ENCODE measurements around the gene ARL16. TPM values are rescaled to one million over a fixed set of nuclear protein-coding genes. Genes with fewer than 3 reads are reported as not detected.

Gene ARL16
- total RNA-seq, 1 donor from 2014 or later = 24.1 TPM

GRCh38 chr17:81652906-81653771 lies 30.5 kb downstream of the ARL16 start:
- no peak overlapping the region for H3K4me3 ChIP-seq
- no peak overlapping the region for H3K27ac ChIP-seq
- intact Hi-C loops (cut with DNase I) = no loop called here
- no peak for DNase-seq (ENCODE audit: extremely low spot score in 2 of 2)
- no peaks in the 10 kb centered on the region for H3K36me3 ChIP-seq
- no peaks in the 10 kb centered on the region for H3K4me1 ChIP-seq
- no peaks in the 10 kb centered on the region for H3K9me3 ChIP-seq
- H3K27me3 ChIP-seq = no peaks in the 10 kb centered on the region
- TF ChIP-seq POLR2AphosphoS5 (IDR thresholded peaks at IDR 0.05; ENCODE audit: insufficient read depth in 1 of 2, low read depth in 1 of 2) (no peak), POLR2A (IDR thresholded peaks at IDR 0.05) (no peak)
- TF ChIP-seq, protein P1, sequence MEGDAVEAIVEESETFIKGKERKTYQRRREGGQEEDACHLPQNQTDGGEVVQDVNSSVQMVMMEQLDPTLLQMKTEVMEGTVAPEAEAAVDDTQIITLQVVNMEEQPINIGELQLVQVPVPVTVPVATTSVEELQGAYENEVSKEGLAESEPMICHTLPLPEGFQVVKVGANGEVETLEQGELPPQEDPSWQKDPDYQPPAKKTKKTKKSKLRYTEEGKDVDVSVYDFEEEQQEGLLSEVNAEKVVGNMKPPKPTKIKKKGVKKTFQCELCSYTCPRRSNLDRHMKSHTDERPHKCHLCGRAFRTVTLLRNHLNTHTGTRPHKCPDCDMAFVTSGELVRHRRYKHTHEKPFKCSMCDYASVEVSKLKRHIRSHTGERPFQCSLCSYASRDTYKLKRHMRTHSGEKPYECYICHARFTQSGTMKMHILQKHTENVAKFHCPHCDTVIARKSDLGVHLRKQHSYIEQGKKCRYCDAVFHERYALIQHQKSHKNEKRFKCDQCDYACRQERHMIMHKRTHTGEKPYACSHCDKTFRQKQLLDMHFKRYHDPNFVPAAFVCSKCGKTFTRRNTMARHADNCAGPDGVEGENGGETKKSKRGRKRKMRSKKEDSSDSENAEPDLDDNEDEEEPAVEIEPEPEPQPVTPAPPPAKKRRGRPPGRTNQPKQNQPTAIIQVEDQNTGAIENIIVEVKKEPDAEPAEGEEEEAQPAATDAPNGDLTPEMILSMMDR (IDR thresholded peaks at IDR 0.05) = no peak

DNA sequence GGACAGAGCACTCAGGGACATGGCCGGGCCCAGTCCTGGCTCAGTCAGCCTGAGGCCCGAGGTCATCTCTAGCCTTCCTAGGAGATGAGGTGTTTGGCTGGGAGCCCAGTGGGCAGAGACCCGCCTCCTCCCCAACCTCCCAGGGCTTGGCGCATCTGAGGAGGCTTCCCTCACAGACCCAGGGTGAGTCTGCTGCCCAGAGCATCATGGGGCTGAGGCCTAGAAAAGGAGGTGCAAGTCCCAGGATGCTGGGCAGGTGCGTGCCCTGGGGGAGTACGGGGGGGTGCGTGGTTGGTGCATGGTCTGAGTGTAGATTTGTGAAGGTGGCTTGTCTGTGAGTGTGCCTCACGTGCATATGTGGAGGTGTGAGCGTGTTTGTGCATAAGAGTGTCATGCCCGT lies 31.9 kb downstream of the ARL16 start:
- Histone ChIP-seq H3K4me1 (no peaks in the 10 kb centered on the region), H3K27ac (no peak overlapping the region), H3K27me3 (no peaks in the 10 kb centered on the region), H3K9me3 (no peaks in the 10 kb centered on the region), H3K4me3 (no peak overlapping the region), H3K36me3 (no peaks in the 10 kb centered on the region)
- DNase-seq (ENCODE audit: extremely low spot score in 2 of 2) = no peak
- intact Hi-C loops (cut with DNase I) = no loop called here
- TF ChIP-seq, protein P1 (IDR thresholded peaks at IDR 0.05) = no peak
- TF ChIP-seq POLR2AphosphoS5 (IDR thresholded peaks at IDR 0.05; ENCODE audit: insufficient read depth in 1 of 2, low read depth in 1 of 2) (no peak), POLR2A (IDR thresholded peaks at IDR 0.05) (no peak)

- no peaks in the 10 kb centered on the region for H3K4me1 ChIP-seq
- H3K36me3 ChIP-seq = no peaks in the 10 kb centered on the region
- H3K9me3 ChIP-seq = no peaks in the 10 kb centered on the region
- intact Hi-C loops (cut with DNase I) = no loop called here
- no peak overlapping the region for H3K4me3 ChIP-seq
- no peak for DNase-seq (ENCODE audit: extremely low spot score in 2 of 2)
- no peak overlapping the region for H3K27ac ChIP-seq
- TF ChIP-seq POLR2AphosphoS5 (IDR thresholded peaks at IDR 0.05; ENCODE audit: insufficient read depth in 1 of 2, low read depth in 1 of 2) (no peak), POLR2A (IDR thresholded peaks at IDR 0.05) (no peak)
- TF ChIP-seq, protein P1 (IDR thresholded peaks at IDR 0.05) = no peak
- H3K27me3 ChIP-seq = no peaks in the 10 kb centered on the region
These were observed 32.6 kb downstream of the ARL16 start for GRCh38 chr17:81650951-81651350.

DNA sequence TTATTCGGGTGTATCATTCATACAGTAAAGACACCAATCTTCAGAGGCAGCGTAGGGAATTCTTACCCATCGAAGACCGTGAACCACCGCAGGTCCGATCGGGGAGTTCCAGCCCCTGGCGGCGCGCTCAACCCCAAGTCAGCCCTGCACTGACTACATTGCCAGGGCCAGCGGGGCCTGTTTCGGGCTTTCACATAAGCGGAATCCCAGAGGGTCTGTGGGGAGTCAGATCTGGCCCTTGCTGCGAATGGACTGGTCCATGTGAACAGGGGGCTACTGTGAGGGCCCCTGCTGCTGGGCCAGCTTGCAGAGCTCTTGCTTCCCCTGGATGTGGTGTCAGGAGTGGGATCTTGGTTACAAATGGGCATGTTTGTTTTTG lies 34.9 kb downstream of the ARL16 start:
- H3K4me1 ChIP-seq = no peaks in the 10 kb centered on the region
- no peaks in the 10 kb centered on the region for H3K9me3 ChIP-seq
- no peaks in the 10 kb centered on the region for H3K27me3 ChIP-seq
- intact Hi-C loops (cut with DNase I) = no loop called here
- TF ChIP-seq, protein P1 (IDR thresholded peaks at IDR 0.05) = no peak
- TF ChIP-seq POLR2A (IDR thresholded peaks at IDR 0.05) (no peak), POLR2AphosphoS5 (IDR thresholded peaks at IDR 0.05; ENCODE audit: insufficient read depth in 1 of 2, low read depth in 1 of 2) (no peak)
- no peaks in the 10 kb centered on the region for H3K36me3 ChIP-seq
- no peak overlapping the region for H3K27ac ChIP-seq
- DNase-seq (ENCODE audit: extremely low spot score in 2 of 2) = no peak
- no peak overlapping the region for H3K4me3 ChIP-seq

DNA sequence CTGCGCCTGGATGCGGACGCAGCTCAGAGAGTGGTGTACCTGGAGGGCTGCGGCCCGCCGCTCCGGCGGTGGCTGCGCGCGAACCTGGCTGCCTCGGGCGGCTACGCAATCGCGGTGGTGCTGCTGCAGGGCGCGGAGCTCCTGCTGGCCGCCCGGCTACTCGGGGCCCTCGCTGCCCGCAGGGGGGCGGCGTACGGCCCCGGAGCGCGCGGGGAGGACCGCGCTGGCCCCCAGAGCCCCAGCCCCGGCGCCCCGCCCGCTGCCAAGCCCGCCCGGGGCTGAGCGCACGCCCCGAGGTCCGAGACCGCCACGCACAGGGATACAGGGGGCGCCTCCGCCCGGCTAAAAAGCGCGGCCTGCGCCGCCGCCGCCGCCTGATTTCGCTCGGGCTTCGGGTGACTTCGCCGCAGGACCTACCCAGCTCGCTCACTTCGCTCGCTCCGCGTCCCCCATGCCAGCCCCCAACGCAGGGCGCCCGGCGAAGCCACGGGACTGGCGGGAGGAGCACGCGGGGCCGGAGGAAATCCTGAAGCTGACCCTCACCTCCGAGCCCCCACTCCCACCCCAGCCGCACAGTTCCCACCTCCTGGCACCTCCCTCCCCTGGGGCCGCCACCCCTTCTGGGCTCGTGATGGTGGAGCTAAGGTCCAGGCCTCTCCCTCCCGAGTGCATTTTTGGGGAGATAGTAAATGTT lies 35.4 kb downstream of the ARL16 start:
- TF ChIP-seq, protein P1 (IDR thresholded peaks at IDR 0.05) = no peak
- TF ChIP-seq POLR2AphosphoS5 (IDR thresholded peaks at IDR 0.05; ENCODE audit: insufficient read depth in 1 of 2, low read depth in 1 of 2) (no peak), POLR2A (IDR thresholded peaks at IDR 0.05) (no peak)
- no peaks in the 10 kb centered on the region for H3K9me3 ChIP-seq
- H3K27me3 ChIP-seq = no peaks in the 10 kb centered on the region
- H3K4me3 ChIP-seq = no peak overlapping the region
- intact Hi-C loops (cut with DNase I) = no loop called here
- H3K27ac ChIP-seq = no peak overlapping the region
- DNase-seq (ENCODE audit: extremely low spot score in 2 of 2) = no peak
- H3K36me3 ChIP-seq = no peaks in the 10 kb centered on the region
- H3K4me1 ChIP-seq = no peaks in the 10 kb centered on the region
